ELR (cell line): ENCODE data around the gene MOGAT2.
"Not testable (repeated sequence)": the region's sequence is repeated elsewhere in the genome, so short reads cannot be mapped to it uniquely, and the experiment has no call there.

ENCODE experiments used
- DNase-seq: peaks from one replicate; pipeline ENCODE4 v3.0.0-alpha.2; 2015; ENCODE audit warnings: low read depth

The MOGAT2 gene

DNA sequence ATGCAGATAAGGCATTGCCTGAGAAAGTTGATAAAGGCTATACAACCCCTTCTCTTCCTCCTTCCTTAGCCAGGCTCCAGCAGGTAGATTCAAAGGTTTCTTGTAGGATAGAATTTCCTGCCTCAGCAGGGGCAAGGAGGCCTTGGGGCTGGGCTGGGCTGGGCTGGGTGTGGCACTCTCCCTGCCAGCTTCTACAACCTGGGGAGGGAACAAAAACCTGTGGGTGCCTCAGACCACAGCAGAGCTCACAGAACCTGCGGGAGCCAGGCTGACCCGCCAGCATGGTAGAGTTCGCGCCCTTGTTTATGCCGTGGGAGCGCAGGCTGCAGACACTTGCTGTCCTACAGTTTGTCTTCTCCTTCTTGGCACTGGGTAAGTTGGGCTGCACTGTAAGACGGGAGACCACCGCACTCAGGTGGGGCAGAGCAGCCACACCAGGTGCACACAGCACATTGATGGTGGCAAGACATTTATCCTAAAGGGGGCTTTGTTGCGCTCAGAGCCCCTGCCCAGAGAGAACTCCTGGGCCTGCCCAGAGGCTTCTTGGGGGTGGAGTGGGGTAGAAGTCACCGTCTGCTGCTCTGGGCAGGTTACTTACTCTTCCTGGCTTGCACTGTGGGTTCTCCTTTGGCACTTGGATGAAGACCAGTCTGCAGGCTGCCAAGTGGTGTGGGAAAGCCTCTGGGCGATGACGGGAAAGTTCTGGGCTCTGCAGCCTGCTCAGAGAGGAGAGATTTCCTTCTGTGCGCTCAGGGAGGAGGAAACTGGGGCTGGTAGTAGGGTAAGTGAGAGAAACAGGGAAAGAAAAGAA lies at the start of gene MOGAT2:
TSS of gene MOGAT2 (plus strand) at position 231 of the 811 bp plus-strand sequence. CDS start at position 282, 51 bp downstream.
- no peak for DNase-seq

DNA sequence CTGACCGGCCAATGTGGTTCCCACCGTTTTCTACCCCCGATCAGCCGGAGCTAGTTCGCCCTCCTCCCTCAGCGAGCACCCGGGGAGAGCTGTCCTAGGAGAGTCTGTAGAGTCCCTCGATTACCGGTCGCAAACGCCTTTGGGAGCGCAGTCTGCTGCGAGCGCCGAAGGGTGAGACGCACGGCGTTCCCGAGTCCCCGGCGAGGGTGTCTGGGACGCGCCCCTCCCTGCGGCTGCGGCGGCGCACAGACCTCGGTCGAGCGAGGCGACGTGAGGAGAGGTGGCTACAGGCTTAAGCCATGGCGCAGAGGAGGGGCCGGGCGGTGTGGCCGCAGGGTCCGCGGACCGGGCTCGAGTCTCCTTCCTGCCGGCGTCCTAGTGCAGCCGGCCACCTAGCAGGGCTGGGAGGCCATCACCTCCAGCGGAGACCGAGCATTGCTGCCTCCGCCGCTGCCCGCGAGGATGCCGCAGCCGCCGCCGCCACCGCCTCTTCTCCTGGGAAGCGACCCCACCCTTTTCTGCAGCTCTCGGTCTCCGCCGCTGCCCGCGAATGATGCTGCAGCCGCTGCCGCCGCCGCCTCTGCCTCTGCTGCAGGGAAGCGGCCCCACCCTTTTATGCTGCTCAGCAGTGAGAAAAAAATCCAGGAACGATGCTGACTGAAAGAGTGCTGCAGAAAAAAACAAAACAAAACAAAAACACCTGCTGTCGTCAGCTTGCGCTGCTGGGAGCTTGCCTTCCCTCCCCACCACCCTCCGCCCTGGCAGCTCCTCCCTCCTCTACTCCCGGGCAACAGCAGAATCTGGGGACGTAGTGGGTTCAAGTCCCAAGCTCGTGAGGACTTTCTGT lies 49.0 kb upstream of the MOGAT2 start, which contains the start of gene MAP6:
TSS of gene MAP6 (minus strand) at position 588 of the 847 bp plus-strand sequence. CDS start 669 bp downstream, outside the sequence.
- DNase-seq = peak; percentile 24

DNA sequence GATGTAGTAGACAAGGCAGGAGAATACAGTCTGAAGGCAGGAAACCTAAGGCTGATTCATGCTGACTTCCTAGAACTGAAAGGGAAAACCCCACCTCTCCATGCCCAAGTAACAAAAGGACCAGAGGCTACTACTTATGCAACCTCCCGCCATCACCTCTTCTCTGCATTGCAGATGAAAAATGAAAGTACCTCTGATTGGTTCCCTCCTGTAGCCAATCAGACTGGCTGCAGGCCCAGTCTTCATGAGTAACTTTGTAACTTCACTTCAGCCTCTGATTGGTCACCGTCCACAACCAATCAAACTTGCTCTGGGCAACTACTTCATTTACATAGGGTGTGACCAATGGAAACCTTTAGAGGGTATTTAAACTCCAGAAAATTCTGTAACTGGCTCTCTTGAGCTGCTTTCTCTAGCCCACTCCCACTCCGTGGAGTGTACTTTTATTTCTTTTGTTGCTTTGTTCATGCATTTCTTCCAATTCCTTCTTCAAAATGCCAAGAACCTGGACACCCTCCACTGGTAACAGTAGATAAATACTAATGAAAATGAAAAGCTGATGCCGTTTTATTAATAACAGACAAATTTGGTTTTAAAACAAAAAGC lies 43.6 kb upstream of the MOGAT2 start:
- DNase-seq = peak; percentile 73

DNA sequence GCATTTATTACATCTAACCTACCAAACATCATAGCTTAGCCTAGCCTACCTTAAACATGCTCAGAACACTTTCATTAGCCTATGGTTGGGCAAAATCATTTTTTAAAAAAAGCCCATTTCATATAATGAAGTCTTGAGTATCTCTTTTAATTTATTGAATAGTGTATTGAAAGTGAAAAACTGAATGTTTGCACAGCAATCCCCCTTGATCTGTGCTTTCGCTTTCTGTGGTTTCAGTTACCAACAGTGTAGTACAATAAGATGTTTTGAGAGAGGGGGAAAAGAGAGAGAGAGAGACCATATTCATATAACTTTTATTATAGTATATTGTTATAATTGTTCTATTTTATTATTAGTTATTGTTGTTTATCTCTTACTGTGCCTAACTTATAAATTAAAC lies 40.4 kb upstream of the MOGAT2 start:
- no peak for DNase-seq

DNA sequence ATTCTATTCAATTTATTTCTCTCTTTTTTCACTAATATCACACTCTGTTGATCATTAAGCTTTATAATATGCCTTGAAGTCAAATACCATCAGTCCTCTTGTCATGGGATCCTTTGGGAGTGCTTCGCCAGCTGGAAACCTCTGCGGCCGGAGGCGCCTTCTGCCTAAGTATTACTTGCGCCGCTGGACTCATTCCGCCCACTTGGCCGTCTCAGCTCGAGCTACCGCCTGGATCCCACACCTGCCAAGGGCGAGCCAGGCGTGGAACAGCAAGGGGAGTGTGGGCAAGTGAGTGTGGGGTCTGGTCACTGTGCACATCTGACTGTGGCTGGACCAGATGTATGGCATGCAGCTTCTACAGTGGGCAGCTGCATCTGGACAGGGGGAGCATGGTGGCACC lies 39.7 kb upstream of the MOGAT2 start:
- no peak for DNase-seq

- no peak for DNase-seq
These were observed 38.9 kb upstream of the MOGAT2 start for GRCh38 chr11:75678620-75679259.

- DNase-seq = no peak
These were observed 38.1 kb upstream of the MOGAT2 start for GRCh38 chr11:75679566-75679965.

DNA sequence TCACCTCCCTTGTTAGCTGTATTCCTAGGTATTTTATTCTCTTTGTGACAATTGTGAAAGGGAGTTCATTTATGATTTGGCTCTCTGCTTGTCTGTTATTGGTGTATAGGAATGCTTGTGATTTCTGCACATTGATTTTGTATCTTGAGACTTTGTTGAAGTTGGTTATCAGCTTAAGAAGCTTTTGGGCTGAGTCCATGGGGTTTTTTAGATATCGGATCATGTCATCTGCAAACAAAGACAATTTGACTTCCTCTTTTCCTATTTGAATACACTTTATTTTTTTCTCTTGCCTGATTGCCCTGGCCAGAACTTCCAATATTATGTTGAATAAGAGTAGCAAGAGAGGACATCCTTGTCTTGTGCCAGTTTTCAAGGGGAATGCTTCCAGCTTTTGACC lies 33.8 kb upstream of the MOGAT2 start:
- DNase-seq = not testable (repeated sequence)

DNA sequence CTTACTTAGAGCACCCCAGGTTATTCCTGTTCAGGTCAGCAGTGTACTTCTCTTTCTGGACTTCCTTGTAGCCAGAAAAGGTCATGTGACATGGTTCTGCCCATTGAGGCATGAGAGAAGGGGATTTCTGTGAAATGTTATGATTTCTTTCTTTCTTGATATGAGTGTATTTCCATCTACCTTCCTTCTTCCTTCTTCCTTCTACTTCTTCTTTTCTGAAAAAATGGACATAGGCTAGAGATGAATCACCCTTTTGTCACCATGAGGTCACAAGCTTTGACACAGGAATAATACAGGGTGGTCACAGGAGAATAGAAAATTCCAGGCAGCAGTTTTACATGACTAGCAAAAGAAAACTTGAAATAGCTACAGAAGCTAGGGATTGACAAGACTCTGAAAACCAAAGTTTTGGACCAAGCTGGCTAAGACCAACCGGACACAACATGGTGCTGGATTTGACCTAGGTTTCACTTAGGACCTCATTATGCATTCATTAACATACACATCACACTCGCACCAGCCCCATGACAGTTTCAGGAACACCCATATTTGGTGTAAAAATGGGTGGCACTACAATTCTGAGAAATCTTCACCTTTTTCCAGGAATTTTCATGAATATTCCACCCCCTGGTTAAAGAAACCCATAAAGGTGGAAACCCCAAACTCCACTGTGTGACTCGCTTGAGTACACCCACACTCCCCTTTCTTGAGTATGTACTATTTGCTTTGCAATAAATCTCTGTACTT lies 27.6 kb upstream of the MOGAT2 start:
- DNase-seq = peak; percentile 37

DNA sequence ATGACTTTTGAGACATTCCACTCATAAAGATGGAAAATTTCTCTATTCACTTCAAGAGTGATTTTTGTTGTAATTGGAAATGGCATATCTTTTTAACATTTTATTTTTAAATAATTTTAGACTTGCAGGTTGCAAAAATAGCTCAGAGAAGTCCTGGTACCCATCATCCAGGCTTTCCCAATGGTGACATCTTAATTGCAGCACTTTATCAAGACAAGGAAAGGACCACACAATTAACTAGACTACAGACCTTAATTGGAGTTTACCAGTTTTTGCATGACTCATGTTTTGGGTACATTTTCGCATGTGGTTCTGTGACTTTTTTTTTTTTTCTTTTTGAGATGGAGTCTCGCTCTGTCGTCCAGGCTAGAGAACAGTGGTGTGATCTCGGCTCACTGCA lies 25.8 kb upstream of the MOGAT2 start:
- no peak for DNase-seq

DNA sequence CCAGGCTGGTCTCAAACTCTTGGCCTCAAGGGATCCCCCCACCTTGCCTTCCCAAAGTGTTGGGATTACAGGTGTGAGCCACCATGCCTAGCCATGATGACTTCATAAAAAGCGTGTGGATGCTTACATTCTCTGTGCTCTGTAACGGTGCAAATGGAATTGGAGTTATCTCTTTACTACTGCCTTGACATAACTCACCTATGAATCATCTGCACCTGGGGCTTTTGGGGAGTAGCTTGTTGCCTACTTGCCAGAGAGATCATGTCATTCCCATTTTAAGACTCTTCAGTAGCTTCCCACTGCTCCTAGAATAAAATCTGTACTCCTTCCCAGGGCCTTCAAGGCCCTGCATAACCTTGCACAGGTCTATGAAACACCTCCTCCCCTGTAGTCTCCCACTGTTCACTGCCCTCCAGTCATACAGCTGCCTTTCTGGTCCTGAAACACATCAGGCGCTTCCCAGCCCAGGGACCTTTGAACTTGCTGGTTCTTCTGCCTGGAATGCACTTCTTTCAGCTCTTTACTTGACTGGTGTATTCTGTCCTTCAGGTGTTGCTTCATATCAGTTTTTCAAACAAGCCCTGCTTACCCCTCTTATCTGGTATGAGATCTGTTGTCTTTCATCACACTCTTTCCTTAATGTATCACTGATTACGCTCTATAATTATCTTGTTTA lies 19.6 kb upstream of the MOGAT2 start:
- DNase-seq = no peak

- DNase-seq = no peak
These were observed 16.7 kb upstream of the MOGAT2 start for GRCh38 chr11:75700940-75701339.

GRCh38 chr11:75703695-75704237 lies 13.9 kb upstream of the MOGAT2 start:
- DNase-seq = no peak

DNA sequence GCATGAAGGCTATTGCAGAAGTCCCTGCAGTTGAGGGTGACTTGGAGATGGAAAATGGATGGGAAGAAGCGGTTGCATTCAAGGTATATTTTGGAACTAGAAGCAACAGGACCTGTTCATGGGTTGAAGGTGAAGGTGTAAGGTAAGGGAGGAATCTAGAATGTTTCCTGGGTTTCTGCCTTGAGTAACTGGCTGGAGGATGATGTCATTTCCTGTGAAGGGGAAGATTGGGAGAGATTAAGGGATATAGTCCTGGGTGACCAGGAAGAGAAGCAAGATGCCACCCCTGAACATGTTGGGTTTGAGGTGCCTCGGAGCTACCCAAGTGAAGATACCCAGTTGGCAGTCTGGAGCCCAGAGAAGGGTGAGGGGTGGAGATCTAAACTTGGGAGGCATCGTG lies 12.1 kb upstream of the MOGAT2 start:
- peak; percentile 24 for DNase-seq

GRCh38 chr11:75706260-75706729 lies 11.3 kb upstream of the MOGAT2 start:
- DNase-seq = peak; percentile 86

- no peak for DNase-seq
These were observed 3.4 kb upstream of the MOGAT2 start for GRCh38 chr11:75714211-75714610.

DNA sequence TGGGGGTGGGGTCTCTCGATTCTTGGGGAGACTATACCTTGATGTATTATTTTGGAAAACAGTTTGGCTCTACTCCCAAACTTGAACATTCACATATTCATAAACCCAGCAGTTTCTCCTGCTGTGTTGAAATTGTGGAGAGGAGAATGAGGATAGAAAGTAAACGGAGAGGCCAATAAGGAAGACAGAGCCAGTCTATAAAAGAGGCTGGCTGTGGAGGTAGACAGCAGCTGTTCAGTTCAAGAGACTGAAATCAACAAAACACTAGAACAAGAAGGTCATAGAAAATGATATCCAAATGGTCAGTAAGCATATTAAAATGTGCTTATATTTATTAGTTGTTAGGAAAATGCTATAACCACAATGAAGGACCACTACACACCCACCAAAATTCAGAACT lies 1.9 kb upstream of the MOGAT2 start:
- DNase-seq = no peak

DNA sequence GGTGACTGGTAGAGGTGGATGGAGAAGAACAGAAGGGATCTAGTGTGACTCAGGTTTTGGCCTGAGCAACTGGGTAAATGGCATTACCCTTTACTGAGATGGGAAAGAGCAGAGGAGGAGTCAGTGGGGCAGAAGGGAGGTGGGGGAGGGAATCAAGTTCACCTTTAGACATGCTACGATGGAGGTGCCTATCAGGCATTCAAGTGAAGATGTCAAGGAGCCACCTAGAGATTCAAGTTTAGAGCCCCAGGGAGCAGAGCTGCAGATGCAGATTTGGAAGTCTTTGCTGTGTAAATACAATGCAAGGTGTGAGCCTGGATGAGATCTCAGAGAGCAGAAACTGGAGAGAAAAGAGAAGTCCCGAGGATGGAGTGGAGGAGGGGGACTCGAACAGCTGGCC lies 979 bp upstream of the MOGAT2 start:
- no peak for DNase-seq

- no peak for DNase-seq
These were observed 1.0 kb downstream of the MOGAT2 start for GRCh38 chr11:75718419-75719339.
